Progenitor cell of endocrine pancreas (in vitro differentiated cells): ENCODE data around the gene NHERF2. TPM values are rescaled to one million over a fixed set of nuclear protein-coding genes. Genes with fewer than 3 reads are reported as not detected.
A peak's percentile ranks its signal among the peaks of the same experiment; 100 is the strongest.

Source experiments
- DNase-seq: peaks from one replicate; pipeline ENCODE4 v3.0.0; 2021; ENCODE audit warnings: low spot score; ENCODE audit not compliant: unreplicated experiment
- H3K27ac Mint-ChIP-seq: 2 replicates; pipeline ENCODE4 v1.8.0; 2021; ENCODE audit warnings: mild to moderate bottlenecking, moderate library complexity, mixed read lengths
- H3K27me3 Mint-ChIP-seq: 2 replicates; pipeline ENCODE4 v1.8.0; 2021; ENCODE audit warnings: mixed read lengths
- H3K36me3 Mint-ChIP-seq: 2 replicates; pipeline ENCODE4 v1.8.0; 2022; ENCODE audit warnings: mixed read lengths; ENCODE audit not compliant: insufficient read depth
- H3K4me1 Mint-ChIP-seq: 2 replicates; pipeline ENCODE4 v1.8.0; 2021; ENCODE audit warnings: low read depth, mixed read lengths
- H3K4me3 Mint-ChIP-seq: 2 replicates; pipeline ENCODE4 v1.8.0; 2021; ENCODE audit warnings: low read depth, mild to moderate bottlenecking, moderate library complexity, mixed read lengths
- H3K9me3 Mint-ChIP-seq: 2 replicates; pipeline ENCODE4 v1.8.0; 2021; ENCODE audit warnings: low read depth, mixed read lengths
- CTCF ChIP-seq: fragments of 200-600 bp; sonication (generic); IDR thresholded peaks from one replicate; pipeline ENCODE4 v1.5.0; 2021; ENCODE audit warnings: antibody characterized with exemption, mild to moderate bottlenecking; ENCODE audit not compliant: unreplicated experiment
- total RNA-seq: library from RNA; stranded (reverse); gene quantifications from 2 replicates; pipeline ENCODE4 v1.2.1, GENCODE V29; 2021

NHERF2 gene
- total RNA-seq, 1 donor from 2014 or later, result 8.4 TPM

DNA sequence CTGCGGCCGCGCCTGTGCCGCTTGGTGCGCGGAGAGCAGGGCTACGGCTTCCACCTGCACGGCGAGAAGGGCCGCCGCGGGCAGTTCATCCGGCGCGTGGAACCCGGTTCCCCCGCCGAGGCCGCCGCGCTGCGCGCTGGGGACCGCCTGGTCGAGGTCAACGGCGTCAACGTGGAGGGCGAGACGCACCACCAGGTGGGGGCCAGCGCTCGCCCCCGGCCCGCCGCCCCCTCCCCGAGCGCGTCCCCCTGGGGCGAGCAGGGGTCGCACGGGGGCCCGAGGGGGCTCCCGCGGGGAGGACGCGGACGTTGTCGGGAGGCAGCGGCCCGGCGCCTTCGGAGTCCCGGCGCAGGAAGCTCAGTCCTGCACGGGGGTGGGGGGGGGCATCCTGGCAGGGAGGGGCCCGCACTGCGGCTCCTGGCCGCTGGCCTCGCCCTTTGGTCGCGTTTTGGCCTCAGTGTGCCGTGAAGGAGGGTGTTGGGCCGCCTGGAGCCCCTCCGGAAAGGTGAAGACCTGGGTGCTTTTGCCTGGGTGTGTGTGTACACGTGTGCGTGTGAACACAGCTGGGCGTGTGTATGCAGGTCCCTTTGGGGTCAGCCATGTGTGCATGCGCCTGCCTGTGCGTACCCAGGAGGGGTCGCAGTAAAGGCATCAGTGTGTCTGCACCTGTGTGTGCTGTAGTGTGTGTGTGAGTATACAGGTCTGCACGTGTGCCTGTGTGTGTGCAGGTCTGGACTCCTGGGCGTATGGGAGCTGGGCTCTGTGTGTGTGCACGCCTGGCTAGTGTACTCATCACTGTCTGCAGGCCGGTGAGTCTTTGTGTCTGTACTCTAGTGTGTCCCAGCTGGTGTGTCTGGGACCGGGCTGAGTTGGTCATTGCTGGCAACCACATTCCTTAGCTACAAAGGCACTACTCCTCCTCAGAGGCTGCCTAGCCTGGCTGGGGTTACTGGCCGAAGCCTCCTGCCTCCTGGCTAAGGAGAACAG, 615 bp downstream of the NHERF2 start:
- Mint-ChIP-seq H3K27me3 (peaks cover 25% of the 10 kb centered on the region), H3K4me1 (peaks cover 5% of the 10 kb centered on the region), H3K9me3 (no peaks in the 10 kb centered on the region), H3K27ac (no peak overlapping the region), H3K4me3 (peak overlapping the region; percentile 68), H3K36me3 (no peaks in the 10 kb centered on the region)
- TF ChIP-seq CTCF, result no peak
- no peak for DNase-seq

DNA sequence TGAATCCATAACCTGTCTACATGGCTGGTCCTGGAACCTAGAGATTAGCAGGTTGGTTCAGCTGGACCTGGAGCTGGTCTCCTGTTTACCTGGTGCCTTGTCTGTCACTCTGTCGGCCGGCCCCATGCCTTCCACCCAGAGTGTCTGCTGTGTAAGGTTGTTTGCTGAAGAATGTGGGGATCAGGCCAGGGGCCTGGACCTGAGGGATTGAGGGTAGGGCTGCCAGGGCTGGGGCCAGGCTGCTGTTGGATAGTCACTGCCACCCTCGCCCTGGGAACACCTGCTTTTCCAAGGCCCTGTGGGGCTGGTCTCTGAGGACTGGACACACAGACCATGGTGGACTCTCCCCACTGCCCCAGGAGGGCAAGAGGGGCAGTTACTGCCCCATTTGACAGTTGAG, 1.4 kb downstream of the NHERF2 start:
- DNase-seq, result no peak
- Mint-ChIP-seq H3K36me3 (no peaks in the 10 kb centered on the region), H3K4me1 (peaks cover 1% of the 10 kb centered on the region), H3K27me3 (peaks cover 21% of the 10 kb centered on the region), H3K27ac (no peak overlapping the region), H3K9me3 (no peaks in the 10 kb centered on the region), H3K4me3 (no peak overlapping the region)
- TF ChIP-seq CTCF, result no peak

DNA sequence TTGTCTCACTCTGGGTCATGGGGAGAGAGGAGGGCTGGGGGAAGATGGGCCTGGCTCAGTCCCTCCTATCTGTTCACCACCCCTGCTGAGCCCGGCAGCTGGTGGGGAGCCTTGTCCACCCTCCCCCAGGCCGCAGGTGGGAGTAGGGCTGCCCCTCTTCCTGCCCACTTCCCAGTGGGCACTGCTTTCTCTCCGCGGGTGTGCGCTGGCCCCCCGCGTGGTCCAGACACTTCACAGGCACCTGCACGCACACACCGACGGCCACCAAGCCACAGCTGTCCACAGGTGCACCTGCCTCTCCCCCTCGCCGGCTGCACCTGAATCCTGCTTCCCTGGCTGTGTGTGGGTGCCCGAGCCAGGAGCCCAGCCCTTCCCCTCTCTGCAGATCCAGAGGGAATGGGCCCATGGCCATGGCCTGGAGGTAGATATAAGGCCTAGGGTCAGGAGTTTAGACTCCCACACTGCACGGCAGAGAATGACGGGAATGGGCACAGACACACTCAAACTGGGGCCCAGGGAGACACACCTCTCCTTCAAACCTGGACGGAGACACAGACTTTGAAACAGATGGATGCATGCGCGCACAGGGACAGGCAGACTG, 2.0 kb downstream of the NHERF2 start:
- H3K27ac Mint-ChIP-seq, result peak overlapping the region; percentile 45
- no peak for TF ChIP-seq CTCF
- no peaks in the 10 kb centered on the region for H3K9me3 Mint-ChIP-seq

GRCh38 chr16:2029350-2029749, 2.6 kb downstream of the NHERF2 start:
- TF ChIP-seq CTCF, result no peak
- Mint-ChIP-seq H3K9me3 (no peaks in the 10 kb centered on the region), H3K4me1 (peaks cover 1% of the 10 kb centered on the region), H3K36me3 (no peaks in the 10 kb centered on the region), H3K4me3 (no peak overlapping the region), H3K27me3 (peaks cover 17% of the 10 kb centered on the region), H3K27ac (no peak overlapping the region)
- DNase-seq, result no peak

More for the DNA sequence above, 2.0 kb downstream of the NHERF2 start:
- DNase-seq, result no peak
- H3K4me1 Mint-ChIP-seq, result peaks cover 1% of the 10 kb centered on the region
- no peaks in the 10 kb centered on the region for H3K36me3 Mint-ChIP-seq
- H3K27me3 Mint-ChIP-seq, result peaks cover 21% of the 10 kb centered on the region
- H3K4me3 Mint-ChIP-seq, result no peak overlapping the region

DNA sequence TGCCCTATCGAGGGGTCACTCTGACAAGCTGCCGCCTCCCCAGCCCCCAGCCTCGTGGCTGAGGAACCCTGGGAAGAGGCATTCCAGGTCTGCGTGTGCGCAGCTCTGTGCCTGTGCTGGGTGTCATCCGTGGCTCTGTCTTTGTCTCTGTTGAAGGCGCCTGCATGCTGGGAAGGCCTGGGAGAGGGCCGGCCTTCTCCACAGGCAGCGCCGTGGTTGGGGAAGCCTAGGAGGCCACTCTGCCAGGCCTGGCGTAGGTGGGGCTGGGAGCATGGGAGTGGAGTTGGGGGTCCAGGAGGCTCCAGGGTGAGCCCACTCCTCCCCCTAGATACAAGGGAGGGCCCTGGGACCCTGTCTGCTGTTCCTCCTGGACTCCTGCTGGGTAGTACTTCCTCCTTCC, 3.3 kb downstream of the NHERF2 start:
- no peak for TF ChIP-seq CTCF
- peaks cover 15% of the 10 kb centered on the region for H3K27me3 Mint-ChIP-seq
- H3K27ac Mint-ChIP-seq, result no peak overlapping the region
- peaks cover 1% of the 10 kb centered on the region for H3K4me1 Mint-ChIP-seq
- H3K4me3 Mint-ChIP-seq, result no peak overlapping the region
- no peak for DNase-seq
- H3K9me3 Mint-ChIP-seq, result no peaks in the 10 kb centered on the region
- H3K36me3 Mint-ChIP-seq, result no peaks in the 10 kb centered on the region
